Cardiac muscle cell (in vitro differentiated cells and primary cell): ENCODE data around the gene HINT2. TPM values are rescaled to one million over a fixed set of nuclear protein-coding genes. Genes with fewer than 3 reads are reported as not detected.

Experiments
- DNase-seq, 2 donors: peaks; one replicate each; pipeline versions ENCODE4 v3.0.0 to v3.0.0-alpha.2; 2010 to 2017; ENCODE audit warnings: low read depth in 1 of 2, low spot score in 1 of 2
- H3K27ac ChIP-seq: fragments of 200-600 bp; sonication (generic); 2 replicates; pipeline ENCODE4 v1.5.1; 2016
- H3K27me3 ChIP-seq: fragments of 200-600 bp; sonication (generic); 2 replicates; pipeline ENCODE4 v1.6.0; 2016; ENCODE audit warnings: control low read depth
- H3K36me3 ChIP-seq: fragments of 200-600 bp; sonication (generic); 2 replicates; pipeline ENCODE4 v1.5.1; 2016; ENCODE audit warnings: control low read depth
- H3K4me1 ChIP-seq: fragments of 200-600 bp; sonication (generic); 2 replicates; pipeline ENCODE4 v1.8.1; 2017; ENCODE audit warnings: low read depth, mild to moderate bottlenecking, mixed run types
- H3K4me3 ChIP-seq: fragments of 200-600 bp; sonication (generic); 2 replicates; pipeline ENCODE4 v1.5.1; 2016; ENCODE audit warnings: mild to moderate bottlenecking
- H3K9me3 ChIP-seq: fragments of 200-600 bp; sonication (generic); 2 replicates; pipeline ENCODE4 v1.5.1; 2017; ENCODE audit warnings: low read depth, mild to moderate bottlenecking, control low read depth
- CTCF ChIP-seq: IDR thresholded peaks from 2 replicates; pipeline ENCODE4 v1.5.1; 2012; ENCODE audit warnings: low read depth, mild to moderate bottlenecking, low read length
- polyA plus RNA-seq: library from polyadenylated mRNA; unstranded; fragments of >200 nt; fragmentation: Nextera tagmentation; extraction: Ambion mirVana; gene quantifications from 2 replicates; pipeline ENCODE4 v1.2.1, GENCODE V29; 2016
- total RNA-seq: library from RNA; depleted of rRNA; stranded (reverse); fragments of >200 nt; gene quantifications from 2 replicates; pipeline ENCODE4 v1.2.3, GENCODE V29; 2016

The HINT2 gene
- total RNA-seq (48.5 and 83.9 TPM in 2 replicates), polyA plus RNA-seq (161 and 177 TPM in 2 replicates)

GRCh38 chr9:35814841-35815543, at the start of gene HINT2:
Gene HINT2 (minus strand): TSS chr9:35815042. CDS start chr9:35814979, 63 bp downstream.
- Histone ChIP-seq H3K4me3 (peak within 1 kb of the TSS; percentile 83), H3K27ac (peak within 1 kb of the TSS; percentile 92), H3K4me1 (peaks cover 15% of the 10 kb centered on the region), H3K9me3 (no peaks in the 10 kb centered on the region), H3K27me3 (no peaks in the 10 kb centered on the region), H3K36me3 (no peaks in the 10 kb centered on the region)
- peak; percentile 98 to 99 for DNase-seq
- TF ChIP-seq CTCF, result no peak

GRCh38 chr9:35863583-35863982, 48.7 kb upstream of the HINT2 start:
- H3K36me3 ChIP-seq, result no peaks in the 10 kb centered on the region
- no peaks in the 10 kb centered on the region for H3K9me3 ChIP-seq
- H3K4me1 ChIP-seq, result no peaks in the 10 kb centered on the region
- TF ChIP-seq CTCF, result no peak
- H3K4me3 ChIP-seq, result no peak overlapping the region
- no peaks in the 10 kb centered on the region for H3K27me3 ChIP-seq
- H3K27ac ChIP-seq, result no peak overlapping the region
- DNase-seq, result no peak

DNA sequence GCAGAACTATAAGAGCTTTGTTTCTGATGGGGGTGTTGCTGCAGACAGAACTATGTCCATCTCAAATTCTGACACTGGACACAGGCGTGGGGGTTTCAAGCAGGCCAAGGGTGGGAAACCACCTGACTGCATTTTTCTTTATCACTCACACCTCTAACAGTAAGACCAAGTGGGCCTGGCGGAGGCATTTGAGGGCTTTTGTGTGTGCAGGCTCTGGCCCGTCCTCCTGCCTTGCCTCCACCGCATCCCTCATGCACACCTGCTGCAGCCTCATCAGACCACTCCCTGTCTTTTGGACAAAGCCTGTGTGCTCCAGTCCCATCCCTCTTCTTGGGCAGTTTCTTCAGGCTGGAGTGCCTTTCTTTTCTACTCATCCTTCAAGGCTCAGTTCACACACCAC, 47.5 kb upstream of the HINT2 start:
- no peak for TF ChIP-seq CTCF
- no peaks in the 10 kb centered on the region for H3K9me3 ChIP-seq
- H3K27me3 ChIP-seq, result no peaks in the 10 kb centered on the region
- no peak for DNase-seq
- no peaks in the 10 kb centered on the region for H3K36me3 ChIP-seq
- H3K27ac ChIP-seq, result no peak overlapping the region
- no peaks in the 10 kb centered on the region for H3K4me1 ChIP-seq
- no peak overlapping the region for H3K4me3 ChIP-seq

DNA sequence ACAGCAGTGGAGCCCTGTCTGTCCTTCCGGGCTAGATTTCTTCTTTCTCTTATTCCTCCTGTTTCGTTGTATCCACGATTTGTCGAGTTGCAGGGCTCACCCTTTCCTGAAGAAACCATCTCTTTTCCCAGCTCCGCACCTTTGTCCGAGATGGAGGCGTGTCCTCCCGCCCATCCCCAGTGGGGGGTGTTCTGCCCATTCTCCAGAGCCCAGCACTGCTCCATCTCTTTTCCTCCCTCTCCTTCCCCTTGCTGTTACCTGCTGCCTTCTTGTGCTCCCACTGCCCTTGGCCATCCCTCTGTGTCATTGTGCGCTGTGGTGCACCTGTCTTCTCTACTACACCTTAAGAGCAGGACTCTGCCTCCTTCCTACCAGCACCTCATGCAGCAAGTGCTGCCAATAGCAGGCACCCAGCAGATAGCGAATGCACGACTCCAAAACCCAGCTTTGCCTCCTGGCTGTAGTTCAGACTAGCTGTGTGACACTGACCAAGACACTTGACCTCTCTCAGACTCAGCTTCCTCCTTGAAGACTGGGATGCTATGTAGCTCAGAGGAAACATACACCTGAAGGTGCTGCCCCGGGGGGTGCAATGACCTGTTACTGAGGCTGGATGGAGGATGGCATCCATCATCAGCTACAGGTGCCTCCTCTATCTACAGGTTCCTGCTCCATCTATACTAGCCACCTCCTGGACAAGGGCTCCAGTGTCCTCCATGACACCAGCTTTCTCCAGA, 46.5 kb upstream of the HINT2 start:
- no peaks in the 10 kb centered on the region for H3K4me1 ChIP-seq
- H3K27me3 ChIP-seq, result no peaks in the 10 kb centered on the region
- H3K36me3 ChIP-seq, result no peaks in the 10 kb centered on the region
- H3K4me3 ChIP-seq, result no peak overlapping the region
- H3K9me3 ChIP-seq, result no peaks in the 10 kb centered on the region
- DNase-seq, result no peak
- TF ChIP-seq CTCF, result no peak
- H3K27ac ChIP-seq, result no peak overlapping the region

DNA sequence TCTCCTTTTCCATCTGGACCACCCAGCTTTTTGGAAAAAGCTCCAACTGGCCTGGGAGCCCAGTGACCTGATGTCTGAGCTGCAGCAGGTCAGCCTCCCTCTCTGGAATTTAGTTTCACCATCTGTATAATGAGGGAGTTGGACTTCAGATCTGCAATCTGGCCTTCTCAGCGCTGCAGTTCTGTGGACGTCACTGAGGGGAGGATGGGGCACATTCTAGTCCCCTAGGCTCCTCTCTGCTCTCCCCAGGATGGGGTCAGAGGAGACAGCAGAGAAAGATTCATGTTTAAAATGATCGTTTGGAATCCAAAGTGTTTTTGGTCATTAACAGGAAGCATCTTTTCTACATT, 45.1 kb upstream of the HINT2 start:
- Histone ChIP-seq H3K4me1 (no peaks in the 10 kb centered on the region), H3K36me3 (no peaks in the 10 kb centered on the region), H3K4me3 (no peak overlapping the region), H3K27ac (no peak overlapping the region), H3K27me3 (no peaks in the 10 kb centered on the region), H3K9me3 (no peaks in the 10 kb centered on the region)
- no peak for TF ChIP-seq CTCF
- DNase-seq, result no peak
